ENCODE data around the gene ARHGAP42. TPM values are rescaled to one million over a fixed set of nuclear protein-coding genes. Genes with fewer than 3 reads are reported as not detected.
"Not testable (repeated sequence)": the region's sequence is repeated elsewhere in the genome, so short reads cannot be mapped to it uniquely, and the experiment has no call there.

Gene ARHGAP42
- polyA plus RNA-seq, 1 donor from 2014 or later, result 0.75 TPM

GRCh38 chr11:100875521-100875869, 188.4 kb downstream of the ARHGAP42 start:
- H3K4me3 Mint-ChIP-seq, result no peak overlapping the region

GRCh38 chr11:100876815-100877520, 189.9 kb downstream of the ARHGAP42 start:
- Mint-ChIP-seq H3K4me3 (no peak overlapping the region), H3K4me1 (peaks cover 0 to 2% (median 1%) of the 10 kb centered on the region in 3 donors), H3K27ac (no peak overlapping the region), H3K9me3 (peaks cover 0 to 9% (median 0%) of the 10 kb centered on the region in 3 donors), H3K27me3 (no peaks in the 10 kb centered on the region), H3K36me3 (peaks cover 3% of the 10 kb centered on the region)

More at GRCh38 chr11:100875521-100875869, 188.4 kb downstream of the ARHGAP42 start:
- H3K9me3 Mint-ChIP-seq, result peaks cover 0 to 4% (median 0%) of the 10 kb centered on the region in 3 donors
- H3K27ac Mint-ChIP-seq, result no peak overlapping the region
- H3K4me1 Mint-ChIP-seq, result peaks cover 0 to 2% (median 0%) of the 10 kb centered on the region in 3 donors
- peaks cover 3% of the 10 kb centered on the region for H3K36me3 Mint-ChIP-seq
- H3K27me3 Mint-ChIP-seq, result no peaks in the 10 kb centered on the region

- Mint-ChIP-seq H3K27me3 (no peaks in the 10 kb centered on the region), H3K36me3 (no peaks in the 10 kb centered on the region), H3K9me3 (peaks cover 0 to 9% (median 3%) of the 10 kb centered on the region in 3 donors), H3K4me1 (peaks cover 0 to 3% (median 2%) of the 10 kb centered on the region in 3 donors), H3K4me3 (no peak overlapping the region), H3K27ac (no peak overlapping the region)
These were observed 191.4 kb downstream of the ARHGAP42 start for GRCh38 chr11:100878474-100878873.

- Mint-ChIP-seq H3K27me3 (no peaks in the 10 kb centered on the region), H3K4me1 (peaks cover 0 to 3% (median 2%) of the 10 kb centered on the region in 3 donors), H3K36me3 (no peaks in the 10 kb centered on the region), H3K9me3 (peaks cover 0 to 9% (median 3%) of the 10 kb centered on the region in 3 donors), H3K27ac (no peak overlapping the region), H3K4me3 (no peak overlapping the region)
These were observed 195.9 kb downstream of the ARHGAP42 start for GRCh38 chr11:100882957-100883356.

GRCh38 chr11:100883830-100884229, 196.7 kb downstream of the ARHGAP42 start:
- peaks cover 0 to 3% (median 2%) of the 10 kb centered on the region in 3 donors for H3K4me1 Mint-ChIP-seq
- no peaks in the 10 kb centered on the region for H3K27me3 Mint-ChIP-seq
- no peaks in the 10 kb centered on the region for H3K36me3 Mint-ChIP-seq
- no peak overlapping the region for H3K4me3 Mint-ChIP-seq
- H3K9me3 Mint-ChIP-seq, result peaks cover 0 to 9% (median 3%) of the 10 kb centered on the region in 3 donors
- no peak overlapping the region for H3K27ac Mint-ChIP-seq

GRCh38 chr11:100887659-100888058, 200.6 kb downstream of the ARHGAP42 start:
- Mint-ChIP-seq H3K4me1 (peaks cover 0 to 2% (median 0%) of the 10 kb centered on the region in 3 donors), H3K27ac (no peak overlapping the region), H3K27me3 (no peaks in the 10 kb centered on the region), H3K9me3 (peaks cover 0 to under 1% (median 0%) of the 10 kb centered on the region in 3 donors), H3K36me3 (peaks cover 2% of the 10 kb centered on the region), H3K4me3 (no peak overlapping the region)

- H3K4me3 Mint-ChIP-seq, result no peak overlapping the region
- peaks cover 2% of the 10 kb centered on the region for H3K36me3 Mint-ChIP-seq
- no peaks in the 10 kb centered on the region for H3K4me1 Mint-ChIP-seq
These were observed 201.7 kb downstream of the ARHGAP42 start for GRCh38 chr11:100888836-100889235.

GRCh38 chr11:100889758-100890157, 202.7 kb downstream of the ARHGAP42 start:
- H3K27ac Mint-ChIP-seq, result no peak overlapping the region
- no peaks in the 10 kb centered on the region for H3K4me1 Mint-ChIP-seq
- H3K4me3 Mint-ChIP-seq, result no peak overlapping the region
- H3K36me3 Mint-ChIP-seq, result peaks cover 2% of the 10 kb centered on the region
- no peaks in the 10 kb centered on the region for H3K27me3 Mint-ChIP-seq
- H3K9me3 Mint-ChIP-seq, result no peaks in the 10 kb centered on the region

More at GRCh38 chr11:100888836-100889235, 201.7 kb downstream of the ARHGAP42 start:
- no peak overlapping the region for H3K27ac Mint-ChIP-seq
- no peaks in the 10 kb centered on the region for H3K9me3 Mint-ChIP-seq
- H3K27me3 Mint-ChIP-seq, result no peaks in the 10 kb centered on the region

GRCh38 chr11:100890789-100891188, 203.7 kb downstream of the ARHGAP42 start:
- Mint-ChIP-seq H3K4me1 (no peaks in the 10 kb centered on the region), H3K27me3 (no peaks in the 10 kb centered on the region), H3K9me3 (no peaks in the 10 kb centered on the region), H3K36me3 (peaks cover 2% of the 10 kb centered on the region), H3K27ac (no peak overlapping the region), H3K4me3 (no peak overlapping the region)

- Mint-ChIP-seq H3K9me3 (peaks cover 0 to 5% (median 0%) of the 10 kb centered on the region in 3 donors), H3K4me3 (no peak overlapping the region), H3K27me3 (no peaks in the 10 kb centered on the region), H3K36me3 (peaks cover 2% of the 10 kb centered on the region), H3K27ac (peak overlapping the region in 1 of 3 donors; percentile 82), H3K4me1 (no peaks in the 10 kb centered on the region)
These were observed 205.8 kb downstream of the ARHGAP42 start for GRCh38 chr11:100892886-100893285.

- Mint-ChIP-seq H3K4me3 (no peak overlapping the region), H3K36me3 (no peaks in the 10 kb centered on the region), H3K9me3 (peaks cover 0 to 6% (median 0%) of the 10 kb centered on the region in 3 donors), H3K27me3 (peaks cover 4% of the 10 kb centered on the region), H3K4me1 (no peaks in the 10 kb centered on the region), H3K27ac (no peak overlapping the region)
These were observed 208.4 kb downstream of the ARHGAP42 start for GRCh38 chr11:100895449-100895848.

GRCh38 chr11:100895976-100896375, 208.9 kb downstream of the ARHGAP42 start:
- H3K4me1 Mint-ChIP-seq, H3K4me3 Mint-ChIP-seq, H3K27me3 Mint-ChIP-seq, H3K36me3 Mint-ChIP-seq, H3K9me3 Mint-ChIP-seq, H3K27ac Mint-ChIP-seq: not testable (repeated sequence)

GRCh38 chr11:100901471-100901870, 214.4 kb downstream of the ARHGAP42 start:
- H3K4me3 Mint-ChIP-seq, H3K36me3 Mint-ChIP-seq, H3K27me3 Mint-ChIP-seq, H3K4me1 Mint-ChIP-seq, H3K9me3 Mint-ChIP-seq, H3K27ac Mint-ChIP-seq: not testable (repeated sequence)

GRCh38 chr11:100902454-100903141, 215.5 kb downstream of the ARHGAP42 start:
- peaks cover 0 to 2% (median 0%) of the 10 kb centered on the region in 3 donors for H3K9me3 Mint-ChIP-seq
- peaks cover 4% of the 10 kb centered on the region for H3K27me3 Mint-ChIP-seq
- no peak overlapping the region for H3K27ac Mint-ChIP-seq
- peaks cover 3% of the 10 kb centered on the region for H3K36me3 Mint-ChIP-seq
- no peak overlapping the region for H3K4me3 Mint-ChIP-seq
- H3K4me1 Mint-ChIP-seq, result no peaks in the 10 kb centered on the region

GRCh38 chr11:100903284-100903683, 216.2 kb downstream of the ARHGAP42 start:
- H3K27me3 Mint-ChIP-seq, result peaks cover 4% of the 10 kb centered on the region
- no peak overlapping the region for H3K4me3 Mint-ChIP-seq
- peaks cover 0 to 2% (median 0%) of the 10 kb centered on the region in 3 donors for H3K9me3 Mint-ChIP-seq
- H3K27ac Mint-ChIP-seq, result no peak overlapping the region
- H3K4me1 Mint-ChIP-seq, result peaks cover 0 to under 1% (median 0%) of the 10 kb centered on the region in 3 donors
- peaks cover 3% of the 10 kb centered on the region for H3K36me3 Mint-ChIP-seq

Data from IgD-negative memory B cell (primary cell).